ENCODE results near the gene DOK1. TPM values are rescaled to one million over a fixed set of nuclear protein-coding genes. Genes with fewer than 3 reads are reported as not detected.

DOK1 gene
- total RNA-seq, 4 donors from 2014 or later = 0.29 to 85.0 (median 13.8) TPM

DNA sequence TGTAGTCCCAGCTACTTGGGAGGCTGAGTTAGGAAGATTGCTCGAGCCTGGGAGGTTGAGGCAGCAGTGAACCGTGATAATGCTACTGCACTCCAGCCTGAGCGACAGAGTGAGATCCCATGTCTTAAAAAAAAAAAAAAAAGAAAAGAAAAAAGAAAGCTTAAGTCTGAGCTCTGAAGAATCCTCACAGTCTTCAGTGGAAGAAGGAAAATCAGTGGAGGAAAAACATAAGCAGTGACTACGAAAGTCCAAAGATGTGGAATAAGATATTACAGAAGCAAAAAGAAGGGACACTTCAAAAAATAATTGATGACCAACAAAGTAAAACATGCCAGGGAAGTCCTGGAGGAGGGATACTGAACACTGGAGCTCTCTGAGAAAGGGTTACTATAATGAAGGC is 44.2 kb upstream of the DOK1 start:
- Histone ChIP-seq H3K27ac (no peak overlapping the region), H3K27me3 (peaks cover 25% of the 10 kb centered on the region in 2 donors), H3K4me3 (no peak overlapping the region), H3K4me1 (peaks cover 0 to 17% of the 10 kb centered on the region in 2 donors), H3K9me3 (no peaks in the 10 kb centered on the region), H3K36me3 (no peaks in the 10 kb centered on the region)
- DNase-seq = no peak
- intact Hi-C loops (cut with DNase I; ENCODE audit: low total_unique reads) = no loop called here
- TF ChIP-seq, protein P1, sequence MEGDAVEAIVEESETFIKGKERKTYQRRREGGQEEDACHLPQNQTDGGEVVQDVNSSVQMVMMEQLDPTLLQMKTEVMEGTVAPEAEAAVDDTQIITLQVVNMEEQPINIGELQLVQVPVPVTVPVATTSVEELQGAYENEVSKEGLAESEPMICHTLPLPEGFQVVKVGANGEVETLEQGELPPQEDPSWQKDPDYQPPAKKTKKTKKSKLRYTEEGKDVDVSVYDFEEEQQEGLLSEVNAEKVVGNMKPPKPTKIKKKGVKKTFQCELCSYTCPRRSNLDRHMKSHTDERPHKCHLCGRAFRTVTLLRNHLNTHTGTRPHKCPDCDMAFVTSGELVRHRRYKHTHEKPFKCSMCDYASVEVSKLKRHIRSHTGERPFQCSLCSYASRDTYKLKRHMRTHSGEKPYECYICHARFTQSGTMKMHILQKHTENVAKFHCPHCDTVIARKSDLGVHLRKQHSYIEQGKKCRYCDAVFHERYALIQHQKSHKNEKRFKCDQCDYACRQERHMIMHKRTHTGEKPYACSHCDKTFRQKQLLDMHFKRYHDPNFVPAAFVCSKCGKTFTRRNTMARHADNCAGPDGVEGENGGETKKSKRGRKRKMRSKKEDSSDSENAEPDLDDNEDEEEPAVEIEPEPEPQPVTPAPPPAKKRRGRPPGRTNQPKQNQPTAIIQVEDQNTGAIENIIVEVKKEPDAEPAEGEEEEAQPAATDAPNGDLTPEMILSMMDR (IDR thresholded peaks at IDR 0.05) = no peak
- no peak for TF ChIP-seq POLR2A (IDR thresholded peaks at IDR 0.05)

DNA sequence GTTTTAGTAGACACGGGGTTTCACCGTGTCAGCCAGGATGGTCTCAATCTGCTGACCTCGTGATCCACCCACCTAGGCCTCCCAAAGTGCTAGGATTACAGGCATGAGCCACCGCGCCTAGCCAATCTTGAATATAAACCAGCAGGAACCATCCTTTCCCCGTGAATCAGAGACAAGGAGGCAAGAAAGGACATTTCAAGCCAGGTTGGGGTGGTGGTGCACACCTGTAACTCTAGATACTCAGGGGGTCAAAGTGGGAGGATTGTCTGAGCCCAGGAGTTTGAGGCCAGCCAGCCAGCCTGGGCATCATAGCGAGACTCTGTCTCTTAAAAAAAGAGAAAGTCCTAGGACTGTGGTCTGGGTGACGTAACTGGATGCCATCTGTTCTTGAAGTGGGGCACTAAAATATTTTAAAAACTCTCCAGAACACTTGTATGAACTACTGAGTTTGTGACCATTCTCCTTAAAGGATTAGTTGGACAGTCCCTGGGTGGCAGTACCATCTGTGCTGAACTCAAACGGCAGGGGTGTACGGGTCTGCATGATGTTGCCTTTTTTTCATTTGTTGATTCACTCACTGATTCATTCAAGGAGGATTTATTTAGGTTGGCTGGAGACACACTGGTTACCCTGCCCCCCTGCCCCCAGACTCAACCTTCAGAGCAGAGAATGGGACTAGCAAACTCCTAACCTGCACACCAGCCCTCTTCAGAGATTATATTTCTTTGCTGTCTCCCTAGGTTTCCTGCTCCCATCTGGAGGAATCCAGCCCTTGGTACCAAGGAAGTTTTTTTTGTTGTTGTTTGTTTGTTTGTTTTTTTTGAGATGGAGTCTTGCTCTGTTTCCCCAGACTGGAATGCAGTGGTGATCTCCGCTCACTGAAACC is 43.2 kb upstream of the DOK1 start:
- peaks cover 29 to 31% of the 10 kb centered on the region in 2 donors for H3K27me3 ChIP-seq
- H3K27ac ChIP-seq = no peak overlapping the region
- no peak overlapping the region for H3K4me3 ChIP-seq
- intact Hi-C loops (cut with DNase I; ENCODE audit: low total_unique reads) = no loop called here
- DNase-seq = no peak
- peaks cover 0 to 18% of the 10 kb centered on the region in 2 donors for H3K4me1 ChIP-seq
- H3K36me3 ChIP-seq = no peaks in the 10 kb centered on the region
- H3K9me3 ChIP-seq = no peaks in the 10 kb centered on the region
- TF ChIP-seq POLR2A (IDR thresholded peaks at IDR 0.05) = no peak
- TF ChIP-seq, protein P1 (IDR thresholded peaks at IDR 0.05) = no peak

DNA sequence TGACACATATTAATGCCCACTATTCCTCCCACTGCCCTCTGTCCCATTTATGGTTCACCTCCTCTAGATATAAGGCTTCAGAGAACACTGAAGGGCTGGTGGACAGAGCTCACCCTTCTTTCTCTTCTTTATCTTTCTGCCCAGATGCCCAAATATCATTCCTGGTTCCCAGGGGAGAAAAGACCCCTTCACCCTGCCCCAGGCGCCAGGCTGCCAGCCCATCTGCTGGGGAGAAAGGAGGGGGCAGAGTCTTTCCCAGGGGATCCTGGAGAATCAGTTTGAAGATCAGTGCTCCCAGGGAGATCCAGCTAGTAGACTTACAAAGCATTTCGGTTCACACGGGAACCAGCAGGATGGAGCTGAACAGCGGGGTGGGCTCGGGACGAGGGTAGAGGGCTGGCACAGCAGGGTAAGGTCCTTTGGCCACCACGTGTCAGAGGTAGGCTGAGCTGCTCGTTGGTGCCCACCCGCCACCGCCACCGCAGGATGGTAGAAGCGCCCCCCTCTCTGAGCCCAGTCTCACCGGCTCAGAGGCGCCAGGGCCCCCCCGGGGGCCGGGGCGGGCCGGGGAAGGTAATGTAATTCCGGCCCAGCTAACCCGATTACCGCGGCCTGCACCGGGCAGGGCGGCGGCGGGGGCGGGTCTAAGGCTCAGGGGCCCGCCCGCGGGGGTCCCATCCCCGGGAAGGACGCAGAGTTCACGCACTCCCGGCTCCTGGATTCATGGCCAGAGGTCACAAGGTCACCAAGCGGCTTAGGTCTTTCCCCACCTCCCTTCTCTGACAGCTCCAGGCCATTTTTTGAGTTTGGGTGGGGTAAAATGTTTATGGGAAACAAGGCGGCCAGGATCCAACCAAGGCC is 41.5 kb upstream of the DOK1 start:
- TF ChIP-seq, protein P1 (IDR thresholded peaks at IDR 0.05) = no peak
- H3K27me3 ChIP-seq = peaks cover 34 to 41% of the 10 kb centered on the region in 2 donors
- H3K9me3 ChIP-seq = no peaks in the 10 kb centered on the region
- DNase-seq = no peak
- no peak overlapping the region for H3K27ac ChIP-seq
- intact Hi-C loops (cut with DNase I; ENCODE audit: low total_unique reads) = no loop called here
- no peak overlapping the region for H3K4me3 ChIP-seq
- peaks cover 0 to 12% of the 10 kb centered on the region in 2 donors for H3K4me1 ChIP-seq
- no peaks in the 10 kb centered on the region for H3K36me3 ChIP-seq

DNA sequence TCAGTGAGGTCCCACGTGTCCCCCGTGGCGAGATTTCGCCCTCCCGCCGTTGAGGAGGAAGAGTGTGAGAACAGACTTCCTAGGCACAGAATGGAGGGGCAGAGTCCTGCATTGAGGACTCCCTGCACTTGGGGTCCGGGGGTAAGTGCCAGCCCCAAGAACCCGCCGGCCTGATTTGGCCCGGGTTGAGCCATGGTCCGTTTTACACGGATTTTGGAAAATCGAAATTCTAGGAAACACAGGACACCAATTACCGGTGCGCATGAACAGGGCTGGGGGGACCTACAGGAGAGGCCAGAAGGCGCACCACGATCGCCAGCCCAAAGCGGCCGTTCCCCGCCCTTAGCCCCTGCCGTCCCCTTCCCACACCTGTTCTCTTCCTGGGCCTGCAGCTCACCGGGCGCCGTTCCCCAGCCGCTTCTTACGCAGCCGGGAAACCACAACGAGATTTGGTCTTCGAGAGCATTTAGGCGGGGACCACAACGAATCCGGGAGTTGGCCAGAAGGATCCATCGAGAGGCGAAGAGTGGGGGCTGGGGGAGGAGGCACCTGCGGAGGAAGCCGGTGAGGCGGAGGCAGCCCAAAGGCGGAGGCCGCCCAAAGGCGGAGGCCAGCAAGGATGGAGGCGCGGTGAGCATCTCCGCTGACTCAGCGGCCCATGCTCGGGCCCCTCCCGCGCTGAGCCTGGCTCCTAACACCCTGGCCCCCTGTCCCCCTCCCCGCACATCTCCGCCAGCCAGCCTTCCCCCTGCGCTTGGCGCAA is 40.7 kb upstream of the DOK1 start:
- no peak for TF ChIP-seq POLR2A (IDR thresholded peaks at IDR 0.05)
- TF ChIP-seq, protein P1 (IDR thresholded peaks at IDR 0.05) = no peak
- Histone ChIP-seq H3K9me3 (no peaks in the 10 kb centered on the region), H3K4me1 (peaks cover 0 to 12% of the 10 kb centered on the region in 2 donors), H3K27me3 (peaks cover 34 to 48% of the 10 kb centered on the region in 2 donors), H3K4me3 (no peak overlapping the region), H3K27ac (no peak overlapping the region), H3K36me3 (no peaks in the 10 kb centered on the region)
- intact Hi-C loops (cut with DNase I; ENCODE audit: low total_unique reads) = no loop called here
- no peak for DNase-seq

Data from uterus (tissue), 4 donors.